Left ventricle myocardium inferior (tissue), 1 donor: ENCODE measurements around the gene PARD6G. TPM values are rescaled to one million over a fixed set of nuclear protein-coding genes. Genes with fewer than 3 reads are reported as not detected.
"Not testable (repeated sequence)": the region's sequence is repeated elsewhere in the genome, so short reads cannot be mapped to it uniquely, and the experiment has no call there.

Experiments used
- DNase-seq: peaks from one replicate; pipeline ENCODE4 v3.0.0-alpha.2; 2020
- H3K27ac ChIP-seq: fragments of 200-600 bp; replicated peaks from 2 replicates; pipeline ENCODE4 v1.8.0; 2021
- H3K27me3 ChIP-seq: fragments of 200-600 bp; 2 replicates; pipeline ENCODE4 v1.8.0; 2021; ENCODE audit warnings: low read depth
- H3K36me3 ChIP-seq: fragments of 200-600 bp; 2 replicates; pipeline ENCODE4 v1.8.0; 2021
- H3K4me1 ChIP-seq: fragments of 200-600 bp; 2 replicates; pipeline ENCODE4 v1.8.0; 2021
- H3K4me3 ChIP-seq: fragments of 200-600 bp; 2 replicates; pipeline ENCODE4 v1.8.0; 2021; ENCODE audit warnings: mild to moderate bottlenecking, moderate library complexity
- H3K9me3 ChIP-seq: fragments of 200-600 bp; replicated peaks from 2 replicates; pipeline ENCODE4 v1.8.0; 2021
- CTCF ChIP-seq: fragments of 200-600 bp; IDR thresholded peaks from 2 replicates; pipeline ENCODE4 v1.8.0; 2021; ENCODE audit warnings: antibody characterized with exemption, mild to moderate bottlenecking, borderline replicate concordance
- intact Hi-C: fragments of 100-400 bp; cut with micrococcal nuclease; formaldehyde crosslinking; loops from one replicate; pipeline ENCODE4 v1.11.0; 2022
- total RNA-seq: library from RNA; stranded (reverse); fragmentation: NEBNext Ultra II Directional; extraction: Animal tissue kit (Norgen Biotek cat#: 25700); gene quantifications from one replicate; pipeline ENCODE4 v1.2.1, GENCODE V29; 2021
- donor health status: DM: no; HTN: yes; CAD: no; lungs with severe emphysema.

The PARD6G gene
- total RNA-seq, 1 donor from 2014 or later, result 2.0 TPM

GRCh38 chr18:80228051-80228848 is 19.1 kb downstream of the PARD6G start:
- no peak for DNase-seq
- Histone ChIP-seq H3K4me1 (no peaks in the 10 kb centered on the region), H3K27ac (no peak overlapping the region), H3K9me3 (no peaks in the 10 kb centered on the region), H3K27me3 (no peaks in the 10 kb centered on the region), H3K36me3 (no peaks in the 10 kb centered on the region), H3K4me3 (no peak overlapping the region)
- TF ChIP-seq CTCF, result no peak
- intact Hi-C loops, result no loop called here

GRCh38 chr18:80227472-80227871 is 19.8 kb downstream of the PARD6G start:
- DNase-seq, result no peak
- no peaks in the 10 kb centered on the region for H3K4me1 ChIP-seq
- no peak for TF ChIP-seq CTCF
- H3K27me3 ChIP-seq, result no peaks in the 10 kb centered on the region
- no peaks in the 10 kb centered on the region for H3K36me3 ChIP-seq
- no peak overlapping the region for H3K4me3 ChIP-seq
- H3K9me3 ChIP-seq, result no peaks in the 10 kb centered on the region
- H3K27ac ChIP-seq, result no peak overlapping the region
- intact Hi-C loops, result no loop called here

- Histone ChIP-seq H3K36me3 (no peaks in the 10 kb centered on the region), H3K4me3 (no peak overlapping the region), H3K4me1 (no peaks in the 10 kb centered on the region), H3K9me3 (peaks cover 13% of the 10 kb centered on the region), H3K27me3 (no peaks in the 10 kb centered on the region), H3K27ac (no peak overlapping the region)
- intact Hi-C loops, result no loop called here
- no peak for TF ChIP-seq CTCF
- no peak for DNase-seq
Observed at GRCh38 chr18:80225685-80226084, 21.6 kb downstream of the PARD6G start.

GRCh38 chr18:80223581-80224148 is 23.6 kb downstream of the PARD6G start:
- Histone ChIP-seq H3K27me3 (no peaks in the 10 kb centered on the region), H3K9me3 (peaks cover 13% of the 10 kb centered on the region), H3K27ac (no peak overlapping the region), H3K36me3 (no peaks in the 10 kb centered on the region), H3K4me1 (no peaks in the 10 kb centered on the region), H3K4me3 (no peak overlapping the region)
- no peak for DNase-seq
- intact Hi-C loops, result no loop called here
- TF ChIP-seq CTCF, result no peak

- H3K36me3 ChIP-seq, H3K4me1 ChIP-seq, DNase-seq, H3K4me3 ChIP-seq, H3K27ac ChIP-seq, H3K27me3 ChIP-seq, intact Hi-C loops: not testable (repeated sequence)
- H3K9me3 ChIP-seq, result peaks cover 21% of the 10 kb centered on the region
Observed at GRCh38 chr18:80219488-80219887, 27.8 kb downstream of the PARD6G start.
